GM23338 (cell line): ENCODE results near the gene FNDC7.

Experiments used
- CREB1 ChIP-seq: fragments of 250-450 bp; sonication (Bioruptor Pico); IDR thresholded peaks from 2 replicates; pipeline ENCODE4 v1.5.0; 2020; ENCODE audit warnings: low read depth, mild to moderate bottlenecking, moderate library complexity
- EZH2 ChIP-seq: fragments of 200-600 bp; sonication (generic); IDR thresholded peaks from one replicate; pipeline ENCODE4 v1.8.0; 2017; ENCODE audit warnings: antibody characterized with exemption, mild to moderate bottlenecking, low read depth; ENCODE audit not compliant: unreplicated experiment
- JUNB ChIP-seq: IDR thresholded peaks from one replicate; pipeline ENCODE4 v1.6.1; 2016; ENCODE audit warnings: antibody characterized with exemption; ENCODE audit not compliant: unreplicated experiment
- TF ChIP-seq, protein P1 (sequence below), 2 experiments: fragments of 200-600 bp in 1 of 2; sonication (generic) in 1 of 2; conservative IDR thresholded peaks; 2 replicates each; pipeline versions ENCODE4 v1.5.1 to v1.6.1; 2016 to 2017; ENCODE audit warnings: antibody characterized with exemption in 2 of 2, low read depth in 2 of 2, mild to moderate bottlenecking in 2 of 2, moderate library complexity in 1 of 2

DNA sequence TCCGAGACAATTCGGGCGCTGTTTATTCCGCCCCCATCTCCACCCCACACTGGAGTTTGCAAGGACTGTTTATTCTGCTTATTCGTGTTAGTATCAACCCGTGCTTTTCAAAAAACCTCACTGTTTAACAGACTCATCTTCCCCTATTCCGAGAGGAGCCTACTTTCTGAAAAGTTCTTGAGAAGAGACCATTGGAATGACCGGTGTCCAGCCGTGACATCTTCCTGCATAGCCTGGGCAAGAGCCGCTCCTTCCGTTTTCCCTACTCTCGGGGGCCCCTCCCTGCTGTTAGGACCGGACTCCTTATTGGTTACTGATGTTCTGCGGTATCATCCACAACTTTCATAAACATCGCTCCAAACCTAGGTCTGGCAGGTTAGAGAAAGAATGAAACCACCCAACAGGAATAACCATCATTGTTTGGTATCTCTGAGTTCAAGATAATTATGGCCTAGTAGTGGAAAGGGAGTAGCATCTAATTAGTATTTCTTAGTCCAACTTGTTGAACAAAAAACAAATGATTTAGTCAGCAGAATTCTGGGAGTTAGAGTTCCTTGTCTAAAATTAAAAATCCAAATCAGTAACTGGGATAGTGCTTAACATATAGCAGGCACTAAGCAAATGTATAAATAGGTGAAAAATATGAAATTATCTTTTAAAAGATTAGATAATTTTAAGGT lies 34.6 kb downstream of the FNDC7 start:
- TF ChIP-seq, protein P1, sequence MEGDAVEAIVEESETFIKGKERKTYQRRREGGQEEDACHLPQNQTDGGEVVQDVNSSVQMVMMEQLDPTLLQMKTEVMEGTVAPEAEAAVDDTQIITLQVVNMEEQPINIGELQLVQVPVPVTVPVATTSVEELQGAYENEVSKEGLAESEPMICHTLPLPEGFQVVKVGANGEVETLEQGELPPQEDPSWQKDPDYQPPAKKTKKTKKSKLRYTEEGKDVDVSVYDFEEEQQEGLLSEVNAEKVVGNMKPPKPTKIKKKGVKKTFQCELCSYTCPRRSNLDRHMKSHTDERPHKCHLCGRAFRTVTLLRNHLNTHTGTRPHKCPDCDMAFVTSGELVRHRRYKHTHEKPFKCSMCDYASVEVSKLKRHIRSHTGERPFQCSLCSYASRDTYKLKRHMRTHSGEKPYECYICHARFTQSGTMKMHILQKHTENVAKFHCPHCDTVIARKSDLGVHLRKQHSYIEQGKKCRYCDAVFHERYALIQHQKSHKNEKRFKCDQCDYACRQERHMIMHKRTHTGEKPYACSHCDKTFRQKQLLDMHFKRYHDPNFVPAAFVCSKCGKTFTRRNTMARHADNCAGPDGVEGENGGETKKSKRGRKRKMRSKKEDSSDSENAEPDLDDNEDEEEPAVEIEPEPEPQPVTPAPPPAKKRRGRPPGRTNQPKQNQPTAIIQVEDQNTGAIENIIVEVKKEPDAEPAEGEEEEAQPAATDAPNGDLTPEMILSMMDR (conservative IDR thresholded peaks at IDR 0.05; ENCODE audit: low read depth in 2 of 2) = no peak
- TF ChIP-seq EZH2 (no peak), JUNB (no peak), CREB1 (CRISPR knock-in tag) (no peak)
